ENCODE data around the gene CHRNA4. TPM values are rescaled to one million over a fixed set of nuclear protein-coding genes. Genes with fewer than 3 reads are reported as not detected.

Gene CHRNA4
- total and polyA plus RNA-seq, 11 donors, result 0.06 to 1.5 (median 0.37) TPM; not detected in 5

DNA sequence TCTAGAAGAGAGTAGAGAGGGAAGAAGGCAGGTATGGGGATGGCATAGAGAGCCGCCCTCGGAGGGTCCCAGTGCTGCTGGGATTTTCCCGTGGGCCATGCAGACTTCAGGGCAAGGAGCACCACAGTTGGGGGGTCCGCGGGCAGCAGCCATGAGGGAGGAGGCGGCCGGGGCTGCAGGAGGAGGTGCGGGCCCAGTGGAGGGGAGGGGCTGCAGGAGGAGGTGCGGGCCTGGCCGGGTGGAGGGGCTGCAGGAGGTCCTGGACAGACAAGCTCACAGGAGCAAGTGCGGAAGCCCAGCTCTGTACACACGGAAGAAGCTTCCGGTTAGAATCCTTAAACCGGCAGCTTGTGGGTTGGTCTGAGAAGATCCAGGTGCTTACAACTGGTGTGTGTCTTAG lies 34.6 kb upstream of the CHRNA4 start:
- Histone ChIP-seq H3K27me3 (peaks cover 0 to 28% (median 5%) of the 10 kb centered on the region in 9 donors), H3K9me3 (peaks cover 0 to 7% (median 0%) of the 10 kb centered on the region in 12 donors), H3K36me3 (no peaks in the 10 kb centered on the region), H3K4me3 (no peak overlapping the region), H3K4me1 (no peaks in the 10 kb centered on the region), H3K27ac (no peak overlapping the region)
- intact Hi-C loops (cut with DNase I), result no loop called here
- ATAC-seq (no peak), DNase-seq (peak in 1 of 5 donors; percentile 25)
- TF ChIP-seq, protein P1, sequence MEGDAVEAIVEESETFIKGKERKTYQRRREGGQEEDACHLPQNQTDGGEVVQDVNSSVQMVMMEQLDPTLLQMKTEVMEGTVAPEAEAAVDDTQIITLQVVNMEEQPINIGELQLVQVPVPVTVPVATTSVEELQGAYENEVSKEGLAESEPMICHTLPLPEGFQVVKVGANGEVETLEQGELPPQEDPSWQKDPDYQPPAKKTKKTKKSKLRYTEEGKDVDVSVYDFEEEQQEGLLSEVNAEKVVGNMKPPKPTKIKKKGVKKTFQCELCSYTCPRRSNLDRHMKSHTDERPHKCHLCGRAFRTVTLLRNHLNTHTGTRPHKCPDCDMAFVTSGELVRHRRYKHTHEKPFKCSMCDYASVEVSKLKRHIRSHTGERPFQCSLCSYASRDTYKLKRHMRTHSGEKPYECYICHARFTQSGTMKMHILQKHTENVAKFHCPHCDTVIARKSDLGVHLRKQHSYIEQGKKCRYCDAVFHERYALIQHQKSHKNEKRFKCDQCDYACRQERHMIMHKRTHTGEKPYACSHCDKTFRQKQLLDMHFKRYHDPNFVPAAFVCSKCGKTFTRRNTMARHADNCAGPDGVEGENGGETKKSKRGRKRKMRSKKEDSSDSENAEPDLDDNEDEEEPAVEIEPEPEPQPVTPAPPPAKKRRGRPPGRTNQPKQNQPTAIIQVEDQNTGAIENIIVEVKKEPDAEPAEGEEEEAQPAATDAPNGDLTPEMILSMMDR (IDR thresholded peaks at IDR 0.05), result no peak
- no peak for TF ChIP-seq POLR2A (IDR thresholded peaks at IDR 0.05)
- 71 to 75% (median 72%) methylated on average over 12 to 14 of the region's 14 CpGs for WGBS, 4 donors

DNA sequence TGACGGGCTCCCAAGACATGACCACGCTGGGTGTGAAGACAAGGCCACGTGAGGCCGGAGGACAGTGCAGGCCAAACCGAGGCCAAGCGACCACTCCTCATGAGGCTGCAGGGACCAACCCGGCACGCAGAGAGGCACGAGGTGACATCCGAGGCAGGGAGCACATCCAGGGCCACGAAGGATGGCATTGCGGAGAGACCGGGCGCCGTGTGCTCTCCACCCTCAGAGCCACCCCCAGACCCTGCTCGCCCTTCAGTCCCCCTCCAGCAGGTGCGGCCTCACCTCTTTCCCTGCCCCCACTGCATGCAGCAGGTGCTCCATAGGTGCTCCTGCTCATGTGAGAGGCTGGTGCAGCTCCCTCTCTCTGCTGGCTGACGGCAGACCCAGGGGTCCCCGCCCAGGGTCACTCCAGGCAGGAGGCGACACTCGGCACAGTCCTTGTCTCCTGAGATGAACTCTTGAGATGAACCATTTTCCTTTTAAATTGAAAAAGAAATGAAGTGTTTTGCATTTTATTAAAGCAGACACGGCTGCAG lies 33.8 kb upstream of the CHRNA4 start:
- WGBS, 4 donors, result 74 to 77% (median 75%) methylated on average over 22 of the region's 22 CpGs

DNA sequence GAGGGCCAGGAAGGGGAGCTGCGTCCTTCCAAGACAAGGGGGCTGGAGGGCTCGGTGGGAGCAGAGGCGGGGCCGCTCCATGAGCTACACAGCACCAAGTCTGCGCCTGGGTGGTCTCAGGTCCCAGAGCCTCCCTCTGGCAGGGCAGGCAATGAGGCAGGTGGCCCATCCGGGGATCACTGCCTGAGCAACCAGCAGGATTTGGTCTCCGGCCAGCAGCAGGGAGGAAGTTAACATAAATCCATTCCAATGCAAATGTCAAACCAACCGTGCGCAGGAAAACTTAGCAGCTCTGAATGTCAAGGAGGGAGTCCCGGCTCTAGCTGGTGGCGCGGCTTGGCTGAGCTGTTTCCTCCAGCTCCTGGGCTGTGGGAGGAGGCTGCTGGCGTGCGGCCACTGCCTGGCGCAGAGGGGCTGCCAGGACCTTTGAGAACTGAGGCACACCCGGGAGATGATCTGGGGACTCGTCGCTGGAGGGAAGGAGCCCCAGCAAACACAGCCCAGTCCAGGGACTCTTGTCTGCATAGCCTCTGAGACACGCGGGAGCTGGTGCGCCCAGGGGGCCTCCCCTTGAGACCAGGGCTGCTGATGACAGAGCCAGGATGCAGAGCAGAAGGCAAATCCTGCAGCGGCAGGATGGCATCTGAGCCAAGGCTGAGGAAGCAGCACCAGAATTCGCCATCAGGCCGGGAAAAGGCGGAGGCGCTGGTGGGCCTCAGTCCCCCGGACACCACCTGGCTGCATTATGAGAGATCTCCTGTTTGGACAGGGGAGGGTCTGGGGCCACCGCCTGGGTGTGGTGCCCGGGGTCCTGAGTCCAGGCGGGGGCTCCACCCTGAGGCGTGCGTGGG lies 33.1 kb upstream of the CHRNA4 start:
- Histone ChIP-seq H3K27me3 (peaks cover 0 to 28% (median 5%) of the 10 kb centered on the region in 9 donors), H3K27ac (no peak overlapping the region), H3K4me3 (no peak overlapping the region), H3K36me3 (no peaks in the 10 kb centered on the region), H3K9me3 (peaks cover 0 to 17% (median 0%) of the 10 kb centered on the region in 12 donors), H3K4me1 (no peaks in the 10 kb centered on the region)
- no peak for ATAC-seq
- 27 to 37% (median 30%) methylated on average over 12 to 32 of the region's 32 CpGs for WGBS, 4 donors
- DNase-seq, result peak in 1 of 5 donors; percentile 50
- TF ChIP-seq POLR2A (IDR thresholded peaks at IDR 0.05), result no peak
- TF ChIP-seq, protein P1 (IDR thresholded peaks at IDR 0.05), result no peak
- intact Hi-C loops (cut with DNase I), result no loop called here

More for the DNA sequence above, 33.8 kb upstream of the CHRNA4 start:
- ATAC-seq (no peak), DNase-seq (no peak)
- H3K4me3 ChIP-seq, result no peak overlapping the region
- intact Hi-C loops (cut with DNase I), result no loop called here
- H3K36me3 ChIP-seq, result no peaks in the 10 kb centered on the region
- peaks cover 0 to 28% (median 5%) of the 10 kb centered on the region in 9 donors for H3K27me3 ChIP-seq
- H3K27ac ChIP-seq, result no peak overlapping the region
- peaks cover 0 to 14% (median 0%) of the 10 kb centered on the region in 12 donors for H3K9me3 ChIP-seq
- no peaks in the 10 kb centered on the region for H3K4me1 ChIP-seq
- TF ChIP-seq, protein P1 (IDR thresholded peaks at IDR 0.05), result no peak
- no peak for TF ChIP-seq POLR2A (IDR thresholded peaks at IDR 0.05)

DNA sequence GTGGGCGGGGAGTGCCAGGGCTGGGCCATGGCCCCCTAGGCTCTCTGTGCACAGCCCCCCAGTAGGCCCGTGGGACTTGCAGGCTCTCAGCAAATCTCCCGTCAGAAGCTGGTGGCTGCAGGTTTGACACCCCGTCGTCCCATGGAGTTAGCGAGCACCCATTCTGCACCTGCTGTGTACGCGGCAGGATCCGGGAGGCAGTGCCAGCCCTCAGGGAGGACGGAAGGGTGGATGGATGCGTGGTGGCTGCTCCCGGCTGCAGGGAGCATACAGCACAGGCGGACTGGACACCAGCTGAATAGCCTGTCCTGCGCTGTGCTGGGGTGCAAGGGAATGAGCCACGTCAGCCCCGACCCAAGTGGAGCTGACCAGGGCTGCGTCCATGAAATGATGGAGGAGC lies 32.4 kb upstream of the CHRNA4 start:
- no peaks in the 10 kb centered on the region for H3K4me1 ChIP-seq
- intact Hi-C loops (cut with DNase I), result no loop called here
- H3K4me3 ChIP-seq, result no peak overlapping the region
- 78 to 84% (median 80%) methylated on average over 16 to 17 of the region's 17 CpGs for WGBS, 4 donors
- peaks cover 0 to 17% (median 0%) of the 10 kb centered on the region in 12 donors for H3K9me3 ChIP-seq
- DNase-seq (no peak), ATAC-seq (no peak)
- H3K27ac ChIP-seq, result no peak overlapping the region
- peaks cover 0 to 28% (median 5%) of the 10 kb centered on the region in 9 donors for H3K27me3 ChIP-seq
- TF ChIP-seq, protein P1 (IDR thresholded peaks at IDR 0.05), result no peak
- TF ChIP-seq POLR2A (IDR thresholded peaks at IDR 0.05), result no peak
- no peaks in the 10 kb centered on the region for H3K36me3 ChIP-seq
